ENCODE results near the gene THUMPD2.
"Not testable (repeated sequence)": the region's sequence is repeated elsewhere in the genome, so short reads cannot be mapped to it uniquely, and the experiment has no call there.

The THUMPD2 gene

DNA sequence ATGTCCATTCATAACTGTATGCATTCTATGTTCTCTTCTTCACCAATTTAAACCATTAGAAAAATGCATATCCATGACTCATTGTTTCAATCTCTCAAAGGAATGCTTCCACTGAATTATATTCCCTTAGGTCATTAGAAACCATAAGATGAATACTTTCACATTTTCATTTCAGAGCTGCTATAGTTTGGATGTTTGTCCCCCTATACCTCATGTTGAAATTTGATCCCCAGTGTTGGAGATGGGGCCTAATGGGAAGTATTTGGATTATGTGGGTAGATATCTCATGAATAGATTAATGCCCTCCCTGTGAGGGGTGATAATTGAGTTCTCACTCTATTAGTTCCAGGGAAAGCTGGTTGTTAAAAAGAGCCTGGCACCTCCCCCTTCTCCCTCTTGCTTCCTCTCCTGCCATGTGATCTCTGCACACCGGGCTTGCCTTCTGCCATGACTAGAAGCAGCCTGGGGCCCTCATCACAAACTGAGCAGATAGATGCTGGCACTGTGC, 35.7 kb downstream of the THUMPD2 start:
- DNase-seq = no peak

GRCh38 chr2:39741871-39742270, 37.2 kb downstream of the THUMPD2 start:
- DNase-seq = no peak

GRCh38 chr2:39739386-39739785, 39.7 kb downstream of the THUMPD2 start:
- no peak for DNase-seq

DNA sequence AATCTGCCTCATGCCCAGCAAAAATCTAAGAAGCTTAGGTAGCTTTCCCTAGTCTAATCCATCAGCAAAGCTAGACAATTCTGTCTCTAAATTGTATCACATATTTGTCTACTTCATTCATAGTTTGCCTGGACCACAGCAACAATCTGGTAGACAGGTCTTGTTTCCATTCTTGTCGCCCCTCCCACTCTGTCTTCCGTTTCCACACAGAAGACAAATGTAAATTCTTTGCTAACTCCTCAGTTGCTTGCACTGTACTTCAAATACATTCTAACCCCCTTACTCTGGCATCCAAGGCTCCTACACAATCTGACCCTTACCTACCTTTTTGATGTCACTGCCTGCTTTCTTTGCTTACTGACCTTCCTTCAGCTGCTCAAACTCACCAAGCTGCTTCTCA, 40.1 kb downstream of the THUMPD2 start:
- no peak for DNase-seq

- DNase-seq = no peak
These were observed 41.4 kb downstream of the THUMPD2 start for GRCh38 chr2:39737661-39738060.

DNA sequence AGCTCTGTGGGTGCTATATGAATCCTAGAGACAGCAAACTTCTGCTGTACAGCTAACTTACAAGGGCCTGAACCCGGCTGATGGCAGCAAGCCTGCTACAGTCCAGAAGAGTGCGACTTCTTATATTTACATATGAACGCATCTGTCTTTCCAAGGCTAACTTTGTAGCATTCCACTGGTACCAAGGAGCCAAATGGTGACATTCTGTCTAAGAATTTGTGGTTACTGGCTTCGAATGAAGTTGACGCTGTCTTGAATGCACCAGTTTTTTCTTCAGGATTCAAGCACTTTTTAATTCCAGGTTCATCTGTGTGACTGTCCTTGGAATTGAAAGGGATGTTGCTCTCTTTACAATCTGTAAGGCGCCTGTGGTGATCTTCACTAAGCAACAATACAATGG, 42.4 kb downstream of the THUMPD2 start:
- no peak for DNase-seq

GRCh38 chr2:39735648-39736047, 43.4 kb downstream of the THUMPD2 start:
- DNase-seq = no peak

GRCh38 chr2:39734445-39734844, 44.6 kb downstream of the THUMPD2 start:
- DNase-seq = no peak

GRCh38 chr2:39733070-39733674, 45.9 kb downstream of the THUMPD2 start:
- no peak for DNase-seq

GRCh38 chr2:39732482-39732881, 46.6 kb downstream of the THUMPD2 start:
- no peak for DNase-seq

- no peak for DNase-seq
These were observed 47.5 kb downstream of the THUMPD2 start for GRCh38 chr2:39731546-39731945.

DNA sequence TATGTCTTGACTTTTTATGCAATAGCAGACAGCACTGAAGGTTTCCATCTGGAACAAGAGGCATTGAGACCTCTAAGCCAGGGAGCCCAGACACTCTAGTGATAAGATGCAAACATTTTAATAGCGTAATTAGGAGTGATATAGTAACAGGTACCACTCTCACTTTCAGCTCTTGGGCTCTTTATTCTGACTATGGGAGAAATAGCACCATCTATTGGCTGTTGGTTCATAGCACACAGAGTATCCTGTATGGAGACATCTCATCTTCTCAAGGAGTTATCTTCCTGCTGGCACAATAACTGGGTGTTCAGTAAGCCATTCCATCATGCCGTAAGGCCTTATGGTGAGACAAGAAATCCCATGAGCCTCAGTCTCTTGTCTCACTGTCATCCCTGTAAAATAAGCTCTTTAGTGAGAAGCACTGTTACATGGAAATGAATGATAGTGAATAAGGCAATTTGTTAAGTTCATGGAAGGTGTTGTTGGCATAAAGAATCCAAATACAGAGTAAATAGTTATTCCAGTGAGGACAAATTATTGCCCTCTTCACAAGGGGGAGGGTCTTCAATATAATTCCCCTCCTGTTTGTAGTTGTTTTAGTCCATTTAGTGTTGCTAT, 48.3 kb downstream of the THUMPD2 start:
- no peak for DNase-seq

GRCh38 chr2:39730276-39730675, 48.8 kb downstream of the THUMPD2 start:
- DNase-seq = no peak

DNA sequence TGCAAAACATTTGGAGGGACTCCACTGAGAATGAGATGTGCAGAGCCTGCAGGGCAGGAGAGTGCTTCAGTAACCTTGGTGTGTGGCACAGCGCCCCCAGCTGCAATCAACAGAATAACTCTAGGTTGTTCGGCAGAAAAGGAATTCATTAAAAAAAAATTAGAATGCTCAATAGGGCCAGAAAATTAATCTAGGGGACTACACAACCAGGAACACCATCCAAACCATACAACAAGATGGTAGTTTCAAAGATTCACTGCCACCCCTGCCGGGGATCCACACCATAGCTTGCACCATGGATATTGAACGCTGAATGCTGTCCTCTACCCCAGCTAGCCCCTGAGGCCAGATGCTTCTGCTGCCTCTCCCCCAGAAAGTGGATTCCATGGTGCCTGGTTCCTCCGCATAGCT, 50.1 kb downstream of the THUMPD2 start:
- no peak for DNase-seq

DNA sequence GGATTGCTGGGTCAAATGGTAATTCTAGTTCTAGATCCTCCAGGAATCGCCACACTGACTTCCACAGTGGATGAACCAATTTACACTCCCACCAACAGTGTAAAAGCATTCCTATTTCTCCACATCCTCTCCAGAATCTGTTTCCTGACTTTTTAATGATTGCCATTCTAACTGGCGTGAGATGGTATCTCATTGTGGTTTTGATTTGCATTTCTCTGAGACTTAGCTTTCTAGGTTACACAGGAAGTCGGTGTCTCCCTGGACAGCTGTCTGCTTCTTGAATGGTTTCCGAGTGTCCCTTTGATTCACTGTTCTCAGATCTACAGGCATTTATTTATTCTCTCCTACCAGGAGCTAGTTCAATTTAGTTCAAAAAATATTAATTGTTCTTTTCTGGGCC, 51.0 kb downstream of the THUMPD2 start:
- not testable (repeated sequence) for DNase-seq

- no peak for DNase-seq
These were observed 53.7 kb downstream of the THUMPD2 start for GRCh38 chr2:39725401-39725800.

- no peak for DNase-seq
These were observed 54.3 kb downstream of the THUMPD2 start for GRCh38 chr2:39724828-39725144.

GRCh38 chr2:39723946-39724827, 54.9 kb downstream of the THUMPD2 start:
- DNase-seq = no peak

- no peak for DNase-seq
These were observed 55.6 kb downstream of the THUMPD2 start for GRCh38 chr2:39723497-39723896.

- no peak for DNase-seq
These were observed 58.1 kb downstream of the THUMPD2 start for GRCh38 chr2:39720970-39721369.

GRCh38 chr2:39719317-39719716, 59.7 kb downstream of the THUMPD2 start:
- no peak for DNase-seq

GRCh38 chr2:39718483-39718882, 60.6 kb downstream of the THUMPD2 start:
- DNase-seq = no peak

GRCh38 chr2:39717067-39717466, 62.0 kb downstream of the THUMPD2 start:
- DNase-seq = no peak

DNA sequence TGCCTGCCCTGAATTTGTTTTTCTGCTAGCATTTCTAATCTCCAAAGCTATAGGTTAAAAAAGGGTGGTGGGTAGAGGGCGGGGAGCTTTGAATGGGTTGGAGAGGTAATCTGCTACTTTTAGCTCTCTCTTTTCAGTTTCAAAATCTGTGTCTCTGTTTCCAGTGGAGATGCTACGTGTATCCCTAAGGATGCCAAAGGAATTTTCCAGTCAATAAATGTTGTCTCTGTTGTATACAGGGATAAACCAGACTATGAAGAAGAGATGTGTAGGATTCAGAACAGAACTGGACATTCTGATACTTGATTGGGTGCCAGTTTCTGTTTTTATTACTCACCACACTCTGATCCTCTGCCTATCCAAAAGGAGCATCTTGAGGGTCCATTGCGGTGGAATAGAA, 63.2 kb downstream of the THUMPD2 start:
- no peak for DNase-seq
